Body of pancreas (tissue), 4 donors: ENCODE measurements around the gene EIF1AD.

Experiments
- POLR2A ChIP-seq, 3 donors: fragments of 450-650 bp; IDR thresholded peaks; one replicate each; pipeline ENCODE4 v1.6.1; 2016; ENCODE audit warnings: antibody characterized with exemption in 3 of 3, mild to moderate bottlenecking in 2 of 3
- TF ChIP-seq, protein P1 (sequence below), 7 experiments: fragments of 450-650 bp in 4 of 7; fragments of 200-600 bp in 3 of 7; sonication (generic) in 3 of 7; IDR thresholded peaks; one replicate each; pipeline ENCODE4 v1.5.1; 2016 to 2019; ENCODE audit warnings: antibody characterized with exemption in 7 of 7

DNA sequence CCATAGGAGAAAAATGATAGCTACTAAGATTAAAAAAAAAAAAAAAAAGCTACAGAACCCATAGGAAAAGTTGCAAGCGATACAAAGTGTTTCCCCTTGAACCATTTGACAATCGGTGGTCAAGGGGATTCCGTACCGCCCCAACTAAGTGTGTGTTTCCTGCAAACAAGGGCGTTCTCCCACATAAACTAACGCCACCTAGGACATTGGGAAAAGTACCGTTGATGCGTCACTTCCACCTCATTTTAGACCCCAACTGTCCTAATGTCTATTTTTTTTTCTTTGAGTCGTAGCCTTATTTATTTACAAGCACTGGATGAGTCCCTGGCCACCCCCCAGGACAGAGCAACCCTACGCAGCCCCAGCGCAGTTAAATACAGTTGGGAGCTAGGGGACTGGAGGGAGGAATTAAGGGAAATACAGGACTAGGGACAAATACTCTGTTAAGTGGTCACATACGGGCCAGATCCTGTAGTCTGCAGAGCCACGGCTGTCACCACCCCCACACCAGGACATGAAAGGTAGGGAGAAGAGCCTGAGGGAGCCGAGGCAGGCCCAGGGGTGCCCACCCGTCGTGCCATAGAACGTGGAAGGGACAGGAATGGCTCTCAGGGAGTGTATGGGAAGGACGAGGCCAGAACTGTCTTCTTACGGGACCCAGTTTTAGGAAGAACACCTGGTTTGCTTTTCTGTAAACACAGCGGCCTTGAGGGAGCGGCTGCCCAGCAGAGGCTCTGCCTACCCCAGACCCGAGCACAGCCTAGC, 19.0 kb downstream of the EIF1AD start:
- TF ChIP-seq, protein P1, sequence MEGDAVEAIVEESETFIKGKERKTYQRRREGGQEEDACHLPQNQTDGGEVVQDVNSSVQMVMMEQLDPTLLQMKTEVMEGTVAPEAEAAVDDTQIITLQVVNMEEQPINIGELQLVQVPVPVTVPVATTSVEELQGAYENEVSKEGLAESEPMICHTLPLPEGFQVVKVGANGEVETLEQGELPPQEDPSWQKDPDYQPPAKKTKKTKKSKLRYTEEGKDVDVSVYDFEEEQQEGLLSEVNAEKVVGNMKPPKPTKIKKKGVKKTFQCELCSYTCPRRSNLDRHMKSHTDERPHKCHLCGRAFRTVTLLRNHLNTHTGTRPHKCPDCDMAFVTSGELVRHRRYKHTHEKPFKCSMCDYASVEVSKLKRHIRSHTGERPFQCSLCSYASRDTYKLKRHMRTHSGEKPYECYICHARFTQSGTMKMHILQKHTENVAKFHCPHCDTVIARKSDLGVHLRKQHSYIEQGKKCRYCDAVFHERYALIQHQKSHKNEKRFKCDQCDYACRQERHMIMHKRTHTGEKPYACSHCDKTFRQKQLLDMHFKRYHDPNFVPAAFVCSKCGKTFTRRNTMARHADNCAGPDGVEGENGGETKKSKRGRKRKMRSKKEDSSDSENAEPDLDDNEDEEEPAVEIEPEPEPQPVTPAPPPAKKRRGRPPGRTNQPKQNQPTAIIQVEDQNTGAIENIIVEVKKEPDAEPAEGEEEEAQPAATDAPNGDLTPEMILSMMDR (IDR thresholded peaks at IDR 0.05) = no peak
- no peak for TF ChIP-seq POLR2A (IDR thresholded peaks at IDR 0.05)
